Ascending aorta (tissue), 2 donors: ENCODE results near the gene TMEM181. TPM values are rescaled to one million over a fixed set of nuclear protein-coding genes. Genes with fewer than 3 reads are reported as not detected.

Source experiments
- DNase-seq, 2 donors: peaks; one replicate each; pipeline ENCODE4 v3.0.0-alpha.2; 2019; ENCODE audit warnings: low spot score in 2 of 2
- H3K27ac ChIP-seq, 2 donors: fragments of 200-600 bp; sonication (generic); one replicate each; pipeline ENCODE4 v1.5.1; 2016 to 2017; ENCODE audit warnings: mild to moderate bottlenecking in 1 of 2
- H3K27me3 ChIP-seq: fragments of 200-600 bp; sonication (generic); one replicate; pipeline ENCODE4 v1.5.1; 2017
- H3K36me3 ChIP-seq, 2 donors: fragments of 200-600 bp; sonication (generic); one replicate each; pipeline ENCODE4 v1.5.1; 2016
- H3K4me1 ChIP-seq, 2 donors: fragments of 200-600 bp; sonication (generic); one replicate each; pipeline ENCODE4 v1.5.1; 2016 to 2017; ENCODE audit warnings: mild to moderate bottlenecking in 1 of 2
- H3K4me3 ChIP-seq, 2 donors: fragments of 200-600 bp; sonication (generic); one replicate each; pipeline ENCODE4 v1.5.1; 2016 to 2017; ENCODE audit warnings: mild to moderate bottlenecking in 1 of 2
- H3K9me3 ChIP-seq, 2 donors: fragments of 200-600 bp; sonication (generic); one replicate each; pipeline ENCODE4 v1.5.1; 2016
- intact Hi-C: fragments of 100-400 bp; cut with DNase I; formaldehyde crosslinking; loops from one replicate; pipeline ENCODE4 v1.15.1; 2023
- total RNA-seq: library from RNA; depleted of rRNA; stranded (reverse); fragments of >200 nt; gene quantifications from one replicate; pipeline ENCODE4 v1.1.0, GENCODE V29; 2016
- TF ChIP-seq, protein P1 (sequence below), 3 experiments: fragments of 200-600 bp in 2 of 3; fragments of 450-650 bp in 1 of 3; sonication (generic) in 2 of 3; IDR thresholded peaks; one replicate each; pipeline ENCODE4 v1.5.1; 2016 to 2019; ENCODE audit warnings: antibody characterized with exemption in 3 of 3, mild to moderate bottlenecking in 1 of 3, moderate library complexity in 1 of 3

Gene TMEM181
- total RNA-seq, 1 donor from 2014 or later: 16.3 TPM

DNA sequence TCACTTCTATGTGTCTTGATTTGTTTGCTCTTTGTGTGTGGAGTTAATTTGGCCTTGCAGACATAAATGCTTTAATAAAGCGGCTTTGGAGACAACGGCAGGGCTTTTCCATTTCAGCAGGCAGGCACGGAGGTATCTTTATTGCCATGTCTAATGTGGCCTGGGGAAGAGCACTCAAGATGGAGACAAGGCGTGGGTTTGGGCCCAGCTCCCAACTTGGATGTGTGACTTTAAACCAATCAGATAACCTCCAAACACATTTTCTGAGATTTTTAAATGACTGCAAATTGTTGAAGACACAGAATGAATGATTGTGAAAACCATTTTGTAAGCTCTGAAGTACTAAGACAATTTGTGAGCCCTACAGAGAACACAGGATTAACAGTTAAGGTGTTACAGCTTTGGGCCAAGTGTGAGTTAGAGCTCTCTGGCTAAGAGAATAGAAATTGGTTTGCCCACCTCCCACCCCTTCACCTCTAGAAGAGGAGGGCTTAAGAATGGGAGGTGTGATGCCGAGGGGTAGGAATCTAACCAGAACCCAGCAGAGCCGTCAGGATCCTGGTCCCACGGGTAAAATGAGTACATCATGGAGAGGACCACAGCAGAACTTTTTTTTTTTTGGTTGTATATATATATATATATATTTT is 75.7 kb downstream of the TMEM181 start:
- intact Hi-C loops: no loop called here
- Histone ChIP-seq H3K4me1 (peaks cover 3 to 20% of the 10 kb centered on the region in 2 donors), H3K27me3 (no peaks in the 10 kb centered on the region), H3K9me3 (no peaks in the 10 kb centered on the region), H3K4me3 (no peak overlapping the region), H3K27ac (no peak overlapping the region), H3K36me3 (peaks cover 17 to 38% of the 10 kb centered on the region in 2 donors)
- TF ChIP-seq, protein P1, sequence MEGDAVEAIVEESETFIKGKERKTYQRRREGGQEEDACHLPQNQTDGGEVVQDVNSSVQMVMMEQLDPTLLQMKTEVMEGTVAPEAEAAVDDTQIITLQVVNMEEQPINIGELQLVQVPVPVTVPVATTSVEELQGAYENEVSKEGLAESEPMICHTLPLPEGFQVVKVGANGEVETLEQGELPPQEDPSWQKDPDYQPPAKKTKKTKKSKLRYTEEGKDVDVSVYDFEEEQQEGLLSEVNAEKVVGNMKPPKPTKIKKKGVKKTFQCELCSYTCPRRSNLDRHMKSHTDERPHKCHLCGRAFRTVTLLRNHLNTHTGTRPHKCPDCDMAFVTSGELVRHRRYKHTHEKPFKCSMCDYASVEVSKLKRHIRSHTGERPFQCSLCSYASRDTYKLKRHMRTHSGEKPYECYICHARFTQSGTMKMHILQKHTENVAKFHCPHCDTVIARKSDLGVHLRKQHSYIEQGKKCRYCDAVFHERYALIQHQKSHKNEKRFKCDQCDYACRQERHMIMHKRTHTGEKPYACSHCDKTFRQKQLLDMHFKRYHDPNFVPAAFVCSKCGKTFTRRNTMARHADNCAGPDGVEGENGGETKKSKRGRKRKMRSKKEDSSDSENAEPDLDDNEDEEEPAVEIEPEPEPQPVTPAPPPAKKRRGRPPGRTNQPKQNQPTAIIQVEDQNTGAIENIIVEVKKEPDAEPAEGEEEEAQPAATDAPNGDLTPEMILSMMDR (IDR thresholded peaks at IDR 0.05): no peak
- no peak for DNase-seq

DNA sequence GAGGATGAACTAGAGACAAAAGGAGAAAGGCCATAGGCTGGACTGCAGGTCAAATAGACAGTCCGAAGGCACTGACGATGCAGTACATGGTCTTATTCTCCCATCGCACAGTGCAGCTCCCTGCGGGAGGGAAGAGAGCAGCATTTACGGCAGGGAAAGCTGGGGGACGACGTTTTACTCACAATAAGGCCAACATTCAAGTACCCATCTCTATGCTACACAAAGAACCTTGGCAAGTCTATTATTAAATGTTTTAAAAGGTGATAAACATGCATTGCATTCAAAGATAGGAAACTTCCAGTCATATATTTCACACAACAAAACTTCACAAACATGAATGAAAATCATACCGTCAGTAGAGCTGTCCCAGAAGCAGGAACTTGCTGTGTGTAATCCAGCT is 76.9 kb downstream of the TMEM181 start:
- Histone ChIP-seq H3K4me3 (no peak overlapping the region), H3K27me3 (no peaks in the 10 kb centered on the region), H3K4me1 (peaks cover 0 to 19% of the 10 kb centered on the region in 2 donors), H3K36me3 (peaks cover 17 to 38% of the 10 kb centered on the region in 2 donors), H3K27ac (no peak overlapping the region), H3K9me3 (no peaks in the 10 kb centered on the region)
- intact Hi-C loops: no loop called here
- no peak for DNase-seq
- TF ChIP-seq, protein P1 (IDR thresholded peaks at IDR 0.05): no peak

DNA sequence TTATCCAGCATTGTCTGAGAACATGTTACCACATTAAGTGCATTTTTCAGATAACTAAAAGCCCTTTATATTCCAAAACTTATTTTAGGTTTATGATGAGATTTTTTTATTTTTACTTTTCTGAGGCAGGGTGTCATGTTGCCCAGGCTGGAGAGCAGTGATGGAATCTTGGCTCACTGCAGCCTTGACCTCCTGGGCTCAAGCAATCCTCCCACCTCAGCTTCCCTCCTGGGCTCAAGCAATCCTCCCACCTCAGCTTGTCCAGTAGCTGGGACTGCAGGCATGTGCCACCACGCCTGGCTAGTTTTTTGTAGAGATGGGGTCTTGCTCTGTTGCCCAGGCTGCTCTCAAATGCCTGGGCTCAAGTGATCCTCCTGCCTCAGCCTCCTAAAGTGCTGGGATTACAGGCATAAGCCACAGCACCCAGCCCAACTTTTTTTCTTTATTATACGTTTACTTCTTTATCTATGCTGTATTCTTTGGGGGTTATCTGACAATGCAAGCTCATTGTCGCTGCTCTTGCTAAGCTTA is 78.5 kb downstream of the TMEM181 start:
- Histone ChIP-seq H3K4me1 (peaks cover 10 to 29% of the 10 kb centered on the region in 2 donors), H3K9me3 (no peaks in the 10 kb centered on the region), H3K27ac (no peak overlapping the region), H3K27me3 (no peaks in the 10 kb centered on the region), H3K4me3 (no peak overlapping the region), H3K36me3 (peaks cover 17 to 38% of the 10 kb centered on the region in 2 donors)
- intact Hi-C loops: no loop called here
- no peak for DNase-seq
- TF ChIP-seq, protein P1 (IDR thresholded peaks at IDR 0.05): no peak

DNA sequence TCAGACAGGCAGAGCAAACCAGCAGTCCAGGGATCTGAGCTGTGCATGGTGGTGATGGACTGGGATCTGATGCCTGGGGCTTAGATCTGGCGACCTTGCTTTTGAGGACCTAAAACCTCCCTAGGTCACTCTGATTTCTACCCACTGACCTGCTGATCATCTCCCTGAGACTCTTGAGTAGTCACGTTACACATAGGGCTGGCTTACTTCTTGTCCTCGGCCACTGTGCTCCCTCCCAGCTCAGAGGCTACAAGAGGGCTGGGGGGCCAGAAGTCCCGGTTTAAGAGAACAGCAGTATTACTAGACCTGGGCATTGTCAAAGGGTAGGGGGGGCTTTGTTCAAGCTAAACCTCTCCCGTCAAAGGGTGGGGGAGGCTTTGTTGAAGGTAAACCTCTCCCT is 79.2 kb downstream of the TMEM181 start:
- TF ChIP-seq, protein P1 (IDR thresholded peaks at IDR 0.05): no peak

DNA sequence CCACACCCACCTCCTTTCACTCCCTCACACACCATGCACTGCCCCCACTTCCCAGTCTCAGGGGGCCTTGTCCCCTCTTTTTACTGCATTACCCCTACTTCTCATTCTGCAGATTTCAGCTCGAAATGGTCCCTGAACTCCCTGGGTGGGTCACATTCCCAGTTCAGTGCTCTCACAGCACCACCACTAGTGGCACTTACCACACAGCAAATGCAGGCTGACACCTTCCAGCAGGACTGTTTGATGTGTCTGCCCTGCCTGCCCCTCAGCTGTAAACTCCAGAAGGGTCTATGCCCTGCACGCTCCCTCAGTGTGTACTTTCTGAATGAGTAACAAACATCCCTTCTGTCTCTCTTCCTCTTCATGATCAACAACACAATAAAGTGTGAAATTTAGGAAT is 80.6 kb downstream of the TMEM181 start:
- no peak for DNase-seq

More for the DNA sequence above, 79.2 kb downstream of the TMEM181 start:
- H3K4me3 ChIP-seq: no peak overlapping the region
- H3K27me3 ChIP-seq: no peaks in the 10 kb centered on the region
- peaks cover 10 to 34% of the 10 kb centered on the region in 2 donors for H3K4me1 ChIP-seq
- peaks cover 17 to 38% of the 10 kb centered on the region in 2 donors for H3K36me3 ChIP-seq
- intact Hi-C loops: no loop called here
- DNase-seq: peak in 1 of 2 donors; percentile 47
- no peaks in the 10 kb centered on the region for H3K9me3 ChIP-seq
- H3K27ac ChIP-seq: no peak overlapping the region

More for the DNA sequence above, 80.6 kb downstream of the TMEM181 start:
- intact Hi-C loops: loop anchor here (5.0 to 10.0 kb wide), 3 partner anchors 52 to 1084 kb away; partner anchors contain the start of gene WTAP
- Histone ChIP-seq H3K4me1 (peaks cover 10 to 38% of the 10 kb centered on the region in 2 donors), H3K27ac (no peak overlapping the region), H3K27me3 (no peaks in the 10 kb centered on the region), H3K9me3 (no peaks in the 10 kb centered on the region), H3K36me3 (peaks cover 12 to 30% of the 10 kb centered on the region in 2 donors), H3K4me3 (no peak overlapping the region)
- TF ChIP-seq, protein P1 (IDR thresholded peaks at IDR 0.05): no peak
